Mesendoderm (in vitro differentiated cells): ENCODE data around the gene MAT2A.

Experiments
- DNase-seq: peaks from one replicate; pipeline ENCODE4 v3.0.0; 2013
- H2AK5ac ChIP-seq: 2 replicates; pipeline ENCODE4 v1.6.1; 2013; ENCODE audit warnings: low read length, inconsistent platforms
- H2BK120ac ChIP-seq: 2 replicates; pipeline ENCODE4 v1.6.1; 2013; ENCODE audit warnings: low read depth, mild to moderate bottlenecking, low read length, moderate library complexity, mixed read lengths
- H2BK15ac ChIP-seq: replicated peaks from 2 replicates; pipeline ENCODE4 v1.6.1; 2013; ENCODE audit warnings: low read depth, mild to moderate bottlenecking, moderate library complexity
- H2BK5ac ChIP-seq: 2 replicates; pipeline ENCODE4 v1.6.1; 2013; ENCODE audit warnings: low read length, inconsistent platforms
- H3K18ac ChIP-seq: 2 replicates; pipeline ENCODE4 v1.6.1; 2013; ENCODE audit warnings: mild to moderate bottlenecking, low read length, mixed read lengths
- H3K23ac ChIP-seq: one replicate; pipeline ENCODE4 v1.6.1; 2013; ENCODE audit warnings: low read length
- H3K27ac ChIP-seq: 2 replicates; pipeline ENCODE4 v1.5.1; 2013; ENCODE audit warnings: low read depth, mild to moderate bottlenecking, inconsistent platforms, low read length, moderate library complexity
- H3K27me3 ChIP-seq: 2 replicates; pipeline ENCODE4 v1.6.1; 2013; ENCODE audit warnings: low read length, control low read depth, mild to moderate bottlenecking, inconsistent platforms; ENCODE audit not compliant: insufficient read depth, poor library complexity
- H3K36me3 ChIP-seq: 2 replicates; pipeline ENCODE4 v1.6.1; 2013; ENCODE audit warnings: low read length, inconsistent platforms; ENCODE audit not compliant: control insufficient read depth, insufficient read depth
- H3K4ac ChIP-seq: one replicate; pipeline ENCODE4 v1.6.1; 2013; ENCODE audit warnings: low read depth, mild to moderate bottlenecking, low read length, moderate library complexity
- H3K4me1 ChIP-seq: 2 replicates; pipeline ENCODE4 v1.6.1; 2013; ENCODE audit warnings: low read depth, low read length, inconsistent platforms; ENCODE audit not compliant: control insufficient read depth
- H3K4me2 ChIP-seq: 2 replicates; pipeline ENCODE4 v1.6.1; 2013; ENCODE audit warnings: low read length
- H3K4me3 ChIP-seq: 2 replicates; pipeline ENCODE4 v1.5.1; 2013; ENCODE audit warnings: mild to moderate bottlenecking, low read length
- H3K56ac ChIP-seq: one replicate; pipeline ENCODE4 v1.6.1; 2013; ENCODE audit warnings: low read length
- H3K79me1 ChIP-seq: 2 replicates; pipeline ENCODE4 v1.6.1; 2013; ENCODE audit warnings: low read length, inconsistent platforms
- H3K79me2 ChIP-seq: 2 replicates; pipeline ENCODE4 v1.6.1; 2013; ENCODE audit warnings: mild to moderate bottlenecking, low read length; ENCODE audit not compliant: control insufficient read depth, insufficient read depth
- H3K9ac ChIP-seq: 2 replicates; pipeline ENCODE4 v1.6.1; 2013; ENCODE audit warnings: low read length, inconsistent platforms
- H4K5ac ChIP-seq: one replicate; pipeline ENCODE4 v1.6.1; 2013; ENCODE audit warnings: low read length
- H4K8ac ChIP-seq: one replicate; pipeline ENCODE4 v1.6.1; 2013; ENCODE audit warnings: low read depth, mild to moderate bottlenecking, control low read depth, low read length, moderate library complexity
- WGBS: extraction: QIAGEN DNeasy Blood & Tissue Kit; methylation state at CpG from one replicate; pipeline ENCODE4 v1.1.7; 2013; ENCODE audit warnings: low lambda C conversion rate, missing lambda C conversion rate; ENCODE audit not compliant: insufficient coverage; ENCODE audit errors: extremely low coverage; 5-methylcytosine and 5-hydroxymethylcytosine counted together

Gene MAT2A

DNA sequence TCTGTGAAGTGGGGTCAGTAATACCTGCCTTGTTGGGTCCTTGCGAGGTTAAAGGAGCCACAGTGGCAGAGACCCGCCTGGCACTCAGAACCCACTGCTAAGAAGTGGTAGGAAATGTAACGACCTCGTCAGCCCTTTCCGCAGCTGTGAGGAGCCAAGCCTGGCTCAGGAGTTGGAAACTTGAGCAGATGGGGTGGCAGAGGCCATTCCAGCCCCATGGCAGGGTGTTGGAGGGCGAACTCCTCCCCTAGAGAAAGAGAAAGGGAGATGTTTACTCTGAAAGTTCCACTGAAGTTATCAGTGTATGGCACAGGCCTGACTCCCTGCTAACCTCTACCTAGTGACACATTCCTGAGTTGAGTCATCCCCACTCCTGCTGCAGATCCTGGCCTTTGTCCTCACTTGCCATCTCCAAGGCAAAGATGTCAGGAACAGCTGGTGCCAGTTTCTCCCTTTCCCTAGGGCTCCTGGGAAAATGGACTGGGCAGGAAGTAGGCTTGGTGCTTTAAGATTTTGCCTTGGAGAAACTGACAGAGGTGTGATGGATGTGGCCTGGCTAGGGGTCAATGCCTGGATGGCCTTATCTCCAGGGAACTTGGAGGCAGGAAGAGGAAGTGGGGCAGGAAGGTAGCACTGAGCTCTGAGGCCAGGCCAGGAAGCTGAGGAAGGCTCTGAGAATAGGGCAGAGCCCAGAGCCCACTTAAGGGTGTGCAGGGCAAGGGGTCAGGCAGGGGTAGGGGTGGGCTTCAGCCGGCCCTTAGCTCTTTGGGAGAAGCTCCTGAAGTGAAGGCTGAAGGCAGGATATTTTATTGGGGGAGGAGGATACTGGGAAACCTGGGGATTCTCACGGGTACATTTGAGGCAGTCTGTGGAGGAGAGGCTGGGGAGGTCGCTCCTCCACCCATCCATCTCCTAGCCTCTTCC lies 46.2 kb downstream of the MAT2A start:
- H3K23ac ChIP-seq, result no peak overlapping the region
- no peak overlapping the region for H3K4me3 ChIP-seq
- H4K5ac ChIP-seq, result no peak overlapping the region
- H3K56ac ChIP-seq, result peak overlapping the region; percentile 80
- peak overlapping the region; percentile 6 for H2AK5ac ChIP-seq
- peak; percentile 93 for DNase-seq
- H2BK5ac ChIP-seq, result peak overlapping the region; percentile 3
- H3K9ac ChIP-seq, result peak overlapping the region; percentile 61
- peaks cover 5% of the 10 kb centered on the region for H3K79me2 ChIP-seq
- WGBS, result no CpG with 5 or more reads among the region's 9 CpGs
- H2BK15ac ChIP-seq, result no peak overlapping the region
- H3K4ac ChIP-seq, result no peak overlapping the region
- H3K36me3 ChIP-seq, result no peaks in the 10 kb centered on the region
- peak overlapping the region; percentile 24 for H3K18ac ChIP-seq
- peaks cover 9% of the 10 kb centered on the region for H3K79me1 ChIP-seq
- peak overlapping the region; percentile 66 for H3K27ac ChIP-seq
- H3K4me2 ChIP-seq, result peak overlapping the region; percentile 35
- H4K8ac ChIP-seq, result no peak overlapping the region
- no peak overlapping the region for H2BK120ac ChIP-seq
- H3K27me3 ChIP-seq, result no peaks in the 10 kb centered on the region
- H3K4me1 ChIP-seq, result peaks cover 13% of the 10 kb centered on the region

DNA sequence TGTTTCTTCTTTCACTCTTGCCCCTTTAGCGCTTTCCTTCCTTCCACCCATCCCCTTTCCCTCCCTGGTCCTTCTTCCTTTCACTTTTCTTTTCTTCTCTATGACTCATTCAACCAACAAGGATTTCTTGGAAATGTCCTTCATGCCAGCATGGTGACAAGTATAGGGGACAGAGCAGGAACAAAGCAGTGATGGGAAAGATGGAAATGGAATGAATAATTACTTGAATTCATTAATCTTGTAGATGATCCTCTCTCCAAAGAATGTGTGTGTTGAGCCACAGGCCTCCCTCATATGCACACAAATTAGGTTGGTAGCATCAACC lies 46.8 kb downstream of the MAT2A start:
- Histone ChIP-seq H3K27ac (peak overlapping the region; percentile 7), H2BK120ac (no peak overlapping the region), H3K79me1 (peaks cover 6% of the 10 kb centered on the region), H2AK5ac (no peak overlapping the region), H3K79me2 (peaks cover 2% of the 10 kb centered on the region), H3K36me3 (no peaks in the 10 kb centered on the region), H3K4me1 (peaks cover 11% of the 10 kb centered on the region), H3K27me3 (no peaks in the 10 kb centered on the region), H3K4ac (no peak overlapping the region), H3K18ac (no peak overlapping the region), H2BK15ac (no peak overlapping the region), H4K5ac (no peak overlapping the region), H3K4me2 (no peak overlapping the region), H3K9ac (no peak overlapping the region), H4K8ac (no peak overlapping the region), H2BK5ac (peak overlapping the region; percentile 3), H3K4me3 (no peak overlapping the region), H3K23ac (no peak overlapping the region), H3K56ac (no peak overlapping the region)
- DNase-seq, result peak; percentile 47
- no CpG with 5 or more reads among the region's 1 CpG for WGBS

DNA sequence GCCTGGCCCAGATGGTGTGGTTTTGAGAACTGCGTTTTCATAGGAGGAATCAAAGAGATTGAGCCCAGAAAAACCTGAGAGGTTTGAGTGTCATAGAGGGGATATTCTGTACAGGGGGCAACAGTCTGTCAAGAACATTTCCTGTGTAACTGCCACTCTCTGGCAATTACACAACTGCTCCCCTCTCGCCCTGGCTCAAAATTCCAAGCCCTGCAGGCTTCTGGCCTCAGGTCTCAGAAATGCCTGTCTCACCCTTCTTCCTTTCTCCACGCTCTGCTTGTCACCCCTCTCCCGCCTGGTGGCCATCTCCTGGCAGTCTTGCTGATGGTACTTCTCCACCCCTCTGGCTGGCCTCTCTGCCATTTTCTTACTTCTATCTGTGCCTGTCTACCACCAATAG lies 49.3 kb downstream of the MAT2A start:
- Histone ChIP-seq H3K4me3 (no peak overlapping the region), H2BK5ac (no peak overlapping the region), H3K9ac (no peak overlapping the region), H3K4me1 (peaks cover 11% of the 10 kb centered on the region), H3K56ac (no peak overlapping the region), H3K36me3 (no peaks in the 10 kb centered on the region), H3K4me2 (no peak overlapping the region), H2BK120ac (no peak overlapping the region), H4K5ac (no peak overlapping the region), H2BK15ac (no peak overlapping the region), H2AK5ac (no peak overlapping the region), H3K23ac (no peak overlapping the region), H3K79me1 (no peaks in the 10 kb centered on the region), H3K4ac (no peak overlapping the region), H3K27me3 (no peaks in the 10 kb centered on the region), H3K18ac (no peak overlapping the region), H3K27ac (no peak overlapping the region), H4K8ac (no peak overlapping the region), H3K79me2 (no peaks in the 10 kb centered on the region)
- no CpG with 5 or more reads among the region's 4 CpGs for WGBS
- peak; percentile 43 for DNase-seq

GRCh38 chr2:85588645-85589044 lies 49.7 kb downstream of the MAT2A start:
- no peak for DNase-seq
- no peak overlapping the region for H3K9ac ChIP-seq
- WGBS, result no CpG with 5 or more reads among the region's 4 CpGs
- H2BK5ac ChIP-seq, result no peak overlapping the region
- no peak overlapping the region for H3K23ac ChIP-seq
- no peak overlapping the region for H3K4me3 ChIP-seq
- H3K4ac ChIP-seq, result no peak overlapping the region
- H3K79me1 ChIP-seq, result no peaks in the 10 kb centered on the region
- H2BK120ac ChIP-seq, result no peak overlapping the region
- no peak overlapping the region for H3K56ac ChIP-seq
- peaks cover 11% of the 10 kb centered on the region for H3K4me1 ChIP-seq
- H4K8ac ChIP-seq, result no peak overlapping the region
- no peak overlapping the region for H3K4me2 ChIP-seq
- no peak overlapping the region for H3K18ac ChIP-seq
- H3K36me3 ChIP-seq, result no peaks in the 10 kb centered on the region
- H2AK5ac ChIP-seq, result no peak overlapping the region
- no peaks in the 10 kb centered on the region for H3K27me3 ChIP-seq
- H3K79me2 ChIP-seq, result no peaks in the 10 kb centered on the region
- no peak overlapping the region for H4K5ac ChIP-seq
- H3K27ac ChIP-seq, result no peak overlapping the region
- H2BK15ac ChIP-seq, result no peak overlapping the region

DNA sequence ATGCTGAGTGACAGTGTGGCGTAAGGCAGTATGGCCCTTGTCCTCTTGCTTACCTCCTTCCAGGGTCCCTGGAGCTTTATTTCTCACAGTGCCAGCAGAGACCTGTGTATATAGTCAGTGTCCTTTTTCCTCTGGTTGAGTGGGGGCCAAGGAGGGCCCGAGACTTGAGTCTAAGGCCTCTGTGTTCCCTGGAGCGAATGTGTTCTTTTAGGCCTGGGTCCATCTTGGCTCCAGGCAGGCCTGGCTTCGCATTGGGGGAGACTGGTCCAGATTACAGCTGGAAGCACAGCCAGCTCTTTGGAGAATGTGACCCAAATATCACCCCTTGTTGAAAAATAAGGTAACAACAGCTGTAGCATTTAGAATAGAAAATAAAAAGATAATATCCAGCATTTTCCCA lies 50.2 kb downstream of the MAT2A start:
- H3K9ac ChIP-seq, result no peak overlapping the region
- no peak for DNase-seq
- WGBS, result no CpG with 5 or more reads among the region's 4 CpGs
- H3K4me1 ChIP-seq, result peaks cover 11% of the 10 kb centered on the region
- no peak overlapping the region for H2BK15ac ChIP-seq
- no peak overlapping the region for H2BK120ac ChIP-seq
- H3K27me3 ChIP-seq, result no peaks in the 10 kb centered on the region
- no peak overlapping the region for H4K5ac ChIP-seq
- H3K79me1 ChIP-seq, result no peaks in the 10 kb centered on the region
- no peak overlapping the region for H3K4ac ChIP-seq
- H2BK5ac ChIP-seq, result no peak overlapping the region
- no peak overlapping the region for H3K4me2 ChIP-seq
- H3K27ac ChIP-seq, result no peak overlapping the region
- no peak overlapping the region for H4K8ac ChIP-seq
- no peaks in the 10 kb centered on the region for H3K36me3 ChIP-seq
- H3K18ac ChIP-seq, result no peak overlapping the region
- H3K79me2 ChIP-seq, result no peaks in the 10 kb centered on the region
- H3K23ac ChIP-seq, result no peak overlapping the region
- H3K56ac ChIP-seq, result no peak overlapping the region
- H2AK5ac ChIP-seq, result no peak overlapping the region
- H3K4me3 ChIP-seq, result no peak overlapping the region
